D721Med (cell line): ENCODE measurements around the gene ZNF106.

ENCODE experiments used
- DNase-seq: peaks from one replicate; pipeline ENCODE4 v3.0.0; 2011; ENCODE audit warnings: low spot score; ENCODE audit not compliant: insufficient read length
- FAIRE-seq: peaks from 2 replicates; lab custom pipeline; 2011; peaks lifted over from hg19 to GRCh38; lab: Jason Lieb, UNC
- TF ChIP-seq, protein P1 (sequence below): IDR thresholded peaks from 2 replicates; pipeline ENCODE4 v1.5.1; 2012; ENCODE audit warnings: mild to moderate bottlenecking, control low read depth; ENCODE audit not compliant: insufficient read depth; ENCODE audit errors: missing control alignments

ZNF106 gene

DNA sequence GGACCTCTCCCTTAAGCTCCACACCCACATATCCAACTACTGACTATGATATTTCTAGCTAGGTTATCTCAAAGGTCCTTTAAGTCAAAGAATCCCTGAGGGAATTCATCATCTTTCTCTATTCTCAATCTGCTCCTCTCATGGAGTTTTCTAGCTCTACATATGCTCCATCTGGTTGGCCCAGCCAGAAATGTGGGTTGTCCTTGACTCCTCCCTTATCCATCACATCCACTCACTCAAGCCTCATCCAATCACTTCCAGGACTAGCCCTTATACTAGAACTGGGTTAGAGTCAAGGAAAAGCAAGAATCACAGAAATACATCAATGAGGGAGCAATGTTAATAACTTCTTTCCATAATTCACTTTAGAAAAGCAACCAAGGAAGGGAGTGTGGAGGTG is 45.4 kb downstream of the ZNF106 start:
- no peak for DNase-seq
- TF ChIP-seq, protein P1, sequence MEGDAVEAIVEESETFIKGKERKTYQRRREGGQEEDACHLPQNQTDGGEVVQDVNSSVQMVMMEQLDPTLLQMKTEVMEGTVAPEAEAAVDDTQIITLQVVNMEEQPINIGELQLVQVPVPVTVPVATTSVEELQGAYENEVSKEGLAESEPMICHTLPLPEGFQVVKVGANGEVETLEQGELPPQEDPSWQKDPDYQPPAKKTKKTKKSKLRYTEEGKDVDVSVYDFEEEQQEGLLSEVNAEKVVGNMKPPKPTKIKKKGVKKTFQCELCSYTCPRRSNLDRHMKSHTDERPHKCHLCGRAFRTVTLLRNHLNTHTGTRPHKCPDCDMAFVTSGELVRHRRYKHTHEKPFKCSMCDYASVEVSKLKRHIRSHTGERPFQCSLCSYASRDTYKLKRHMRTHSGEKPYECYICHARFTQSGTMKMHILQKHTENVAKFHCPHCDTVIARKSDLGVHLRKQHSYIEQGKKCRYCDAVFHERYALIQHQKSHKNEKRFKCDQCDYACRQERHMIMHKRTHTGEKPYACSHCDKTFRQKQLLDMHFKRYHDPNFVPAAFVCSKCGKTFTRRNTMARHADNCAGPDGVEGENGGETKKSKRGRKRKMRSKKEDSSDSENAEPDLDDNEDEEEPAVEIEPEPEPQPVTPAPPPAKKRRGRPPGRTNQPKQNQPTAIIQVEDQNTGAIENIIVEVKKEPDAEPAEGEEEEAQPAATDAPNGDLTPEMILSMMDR, result no peak
- no peak for FAIRE-seq

DNA sequence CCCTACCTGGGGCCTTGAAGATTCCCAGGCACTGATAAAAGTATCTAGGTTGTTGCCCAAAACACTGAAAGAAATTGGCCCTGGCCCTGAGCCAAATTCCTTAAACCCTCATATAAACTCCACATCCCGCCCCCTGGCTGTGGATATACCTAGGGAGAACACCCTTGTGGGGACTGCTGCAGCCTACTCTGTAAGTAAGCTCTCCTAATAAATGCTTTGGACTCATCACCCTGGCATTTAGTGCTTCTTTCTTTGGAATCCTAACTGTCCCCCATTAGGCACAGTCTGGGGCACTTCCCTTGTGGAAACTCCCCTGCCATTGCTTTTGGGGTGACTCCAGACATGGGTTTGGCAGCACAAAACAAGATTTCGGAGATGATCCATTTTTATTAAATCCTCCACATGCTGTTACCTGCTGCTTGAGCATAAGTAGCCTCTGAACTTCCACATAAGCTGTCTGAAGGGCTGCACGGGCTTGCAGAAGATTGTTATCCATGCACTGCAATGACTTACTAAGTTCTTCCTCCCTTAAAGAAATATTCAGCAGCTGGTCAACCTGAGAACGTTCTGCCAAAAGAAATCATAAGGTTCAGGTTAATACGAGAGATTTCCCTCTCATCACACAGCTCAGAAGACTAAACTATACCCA is 46.4 kb downstream of the ZNF106 start:
- TF ChIP-seq, protein P1, result no peak
- FAIRE-seq (no peak), DNase-seq (no peak)

DNA sequence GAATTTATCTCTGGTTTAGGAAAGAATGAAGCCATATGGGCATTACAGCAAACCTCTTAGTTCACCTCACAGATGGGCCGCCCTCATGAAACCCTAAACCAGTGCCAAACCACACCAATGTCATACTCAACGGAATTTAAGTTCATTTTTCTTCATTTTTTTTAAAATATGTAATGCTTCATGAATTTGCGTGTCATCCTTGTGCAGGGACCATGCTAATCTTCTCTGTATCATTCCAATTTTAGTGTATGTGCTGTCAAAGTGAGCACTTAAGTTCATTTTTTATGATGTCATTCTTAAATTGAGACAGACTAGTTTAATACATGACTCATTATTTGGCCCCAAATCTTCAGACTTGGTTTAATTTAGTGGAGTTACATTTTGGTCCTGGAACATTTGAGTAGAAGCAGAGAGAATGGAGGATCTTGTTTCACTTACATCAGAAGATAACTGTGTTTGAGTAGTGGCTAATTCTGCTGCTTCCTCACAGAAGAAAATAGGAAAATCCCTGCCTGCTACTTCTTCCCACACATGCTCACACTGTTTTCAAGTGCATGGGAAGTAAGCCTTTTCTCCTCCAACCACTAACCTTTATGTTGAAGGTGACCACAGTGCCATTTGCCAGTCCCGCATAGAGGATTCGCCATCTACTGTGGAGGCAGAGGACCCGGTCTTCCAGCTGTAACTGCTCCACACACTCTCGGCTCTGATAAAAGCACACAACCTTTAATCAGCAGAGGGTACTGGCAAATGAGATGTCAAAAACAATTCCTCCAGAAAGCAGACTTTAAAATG is 63.3 kb downstream of the ZNF106 start:
- FAIRE-seq, result no peak
- TF ChIP-seq, protein P1, result no peak
- DNase-seq, result no peak

DNA sequence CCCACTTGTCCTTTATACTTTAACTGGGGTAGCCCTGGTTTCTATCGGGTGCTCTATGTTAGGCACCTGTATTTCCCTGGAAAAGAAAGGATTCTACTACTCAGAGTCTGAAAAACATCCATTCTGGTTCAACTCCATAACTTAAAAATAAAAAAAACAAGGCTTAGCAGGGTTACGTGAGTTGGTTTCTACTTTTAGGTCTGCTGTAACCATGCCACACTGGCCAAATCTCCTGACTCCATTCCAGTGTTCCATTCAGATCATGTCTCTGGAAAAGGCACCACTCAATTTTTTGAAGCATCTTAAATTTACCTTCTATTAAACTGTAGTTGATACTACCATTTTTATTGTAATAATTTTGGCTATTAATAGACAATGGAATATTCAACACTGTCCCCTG is 69.6 kb downstream of the ZNF106 start:
- no peak for FAIRE-seq
- TF ChIP-seq, protein P1, result no peak
- no peak for DNase-seq

DNA sequence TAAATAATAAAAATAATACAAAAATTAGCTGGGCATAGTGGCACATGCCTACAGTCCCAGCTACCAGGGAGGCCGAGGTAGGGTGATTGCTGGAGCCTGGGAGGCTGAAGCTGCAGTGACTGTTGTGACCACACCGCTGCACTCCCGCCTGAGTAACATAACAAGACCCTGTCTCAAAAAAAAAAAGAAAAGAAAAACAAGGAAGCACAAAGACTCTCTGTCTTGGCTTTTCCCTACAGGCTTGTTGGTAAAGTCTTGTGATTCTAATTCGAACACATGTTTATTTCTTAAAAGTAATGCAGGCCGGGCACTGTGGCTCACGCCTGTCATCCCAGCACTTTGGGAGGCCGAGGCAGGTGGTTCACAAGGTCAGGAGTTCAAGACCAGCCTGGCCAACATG is 71.6 kb downstream of the ZNF106 start:
- TF ChIP-seq, protein P1, result no peak
- FAIRE-seq (no peak), DNase-seq (no peak)

DNA sequence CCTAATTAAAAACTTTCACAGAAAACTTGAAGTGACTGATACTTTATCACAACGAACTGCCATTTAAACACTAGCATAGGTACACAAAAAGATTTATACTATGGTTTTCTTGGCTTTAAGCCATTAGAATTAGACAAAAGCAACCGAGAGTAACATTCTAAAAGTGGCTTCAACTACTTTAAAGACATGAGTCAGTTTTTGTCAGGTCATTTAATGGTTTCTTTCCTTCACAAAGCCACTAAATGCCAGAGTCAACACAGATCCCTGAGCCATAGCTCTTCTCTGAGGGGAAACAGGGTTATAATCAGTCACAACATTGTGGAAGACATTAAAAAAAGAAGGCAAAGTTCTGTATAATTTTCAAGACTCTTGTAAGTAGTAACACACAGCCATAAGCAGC is 77.0 kb downstream of the ZNF106 start:
- FAIRE-seq (no peak), DNase-seq (no peak)
- TF ChIP-seq, protein P1, result no peak

DNA sequence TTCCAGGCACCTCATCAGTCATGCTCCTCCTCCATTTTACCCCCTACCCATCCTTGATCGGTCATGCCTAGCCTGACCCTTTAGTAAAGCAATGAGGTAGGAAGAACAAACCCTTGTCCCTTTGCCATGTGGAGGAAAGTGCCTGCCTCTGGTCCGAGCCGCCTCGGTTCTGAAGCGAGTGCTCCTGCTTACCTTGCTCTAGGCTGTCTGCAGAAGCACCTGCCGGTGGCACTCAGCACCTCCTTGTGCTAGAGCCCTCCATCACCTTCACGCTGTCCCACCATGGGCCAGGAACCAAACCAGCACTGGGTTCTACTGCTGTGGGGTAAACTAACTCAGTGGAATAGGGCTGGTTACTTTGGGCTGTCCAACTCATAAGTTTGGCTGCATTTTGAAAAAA is 79.1 kb downstream of the ZNF106 start:
- TF ChIP-seq, protein P1, result no peak
- FAIRE-seq, result no peak

More for the DNA sequence above, 79.1 kb downstream of the ZNF106 start:
- DNase-seq, result no peak
